ENCODE measurements around the gene DPP4. TPM values are rescaled to one million over a fixed set of nuclear protein-coding genes. Genes with fewer than 3 reads are reported as not detected.
A peak's percentile ranks its signal among the peaks of the same experiment; 100 is the strongest.
"Not testable (repeated sequence)": the region's sequence is repeated elsewhere in the genome, so short reads cannot be mapped to it uniquely, and the experiment has no call there.

The DPP4 gene
- total RNA-seq, 2 experiments from 2014 or later: 116 to 152 TPM

GRCh38 chr2:162063899-162064298 lies 10.1 kb downstream of the DPP4 start:
- Mint-ChIP-seq H3K4me1 (peaks cover 90% of the 10 kb centered on the region), H3K36me3 (ENCODE audit: low read depth) (peaks cover 83% of the 10 kb centered on the region), H3K4me3 (peak overlapping the region; percentile 61), H3K27ac (peak overlapping the region; percentile 87), H3K27me3 (no peaks in the 10 kb centered on the region), H3K9me3 (peaks cover 4% of the 10 kb centered on the region)
- DNase-seq: no peak
- POLR2A ChIA-PET: interaction anchor here (0.6 kb wide), 1 partner anchor 904 kb away, joined by 3 read pairs; the partner anchor contains the start of gene TANK
- CTCF ChIA-PET: interaction anchor here (1.2 to 2.1 kb wide), 2 partner anchors 10 to 12 kb away, joined by 3 to 7 read pairs; no protein-coding TSS in a partner anchor

- CTCF ChIA-PET: interaction anchor here (1.2 to 2.1 kb wide), 2 partner anchors 10 to 13 kb away, joined by 3 to 7 read pairs; no protein-coding TSS in a partner anchor
- DNase-seq: no peak
- POLR2A ChIA-PET: interaction anchor here (0.6 kb wide), 1 partner anchor 10 kb away, joined by 4 read pairs; no protein-coding TSS in a partner anchor
- Mint-ChIP-seq H3K9me3 (peaks cover under 1% of the 10 kb centered on the region), H3K27me3 (no peaks in the 10 kb centered on the region), H3K36me3 (ENCODE audit: low read depth) (peaks cover 80% of the 10 kb centered on the region), H3K4me1 (peaks cover 91% of the 10 kb centered on the region), H3K4me3 (peak overlapping the region; percentile 61), H3K27ac (peak overlapping the region; percentile 87)
Observed at GRCh38 chr2:162063281-162063680, 10.7 kb downstream of the DPP4 start.

DNA sequence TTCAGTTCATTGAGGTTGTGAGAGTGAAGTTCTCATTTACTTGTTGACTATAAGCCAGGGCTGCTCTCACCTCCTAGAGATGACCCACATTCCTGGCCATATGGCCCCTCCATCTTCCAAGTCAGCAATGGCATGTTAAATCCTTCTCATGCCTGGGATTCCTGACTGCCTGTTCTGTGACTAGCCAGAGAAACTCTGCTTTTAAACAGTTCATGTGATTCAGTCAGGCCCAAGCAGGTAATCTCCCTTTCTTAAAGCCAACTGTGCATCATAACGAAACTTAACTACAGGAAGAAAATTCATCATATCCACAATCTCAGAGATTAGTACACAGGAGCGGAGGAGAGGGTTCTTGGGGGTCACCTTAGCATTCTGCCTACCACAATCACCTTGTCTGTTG lies 11.5 kb downstream of the DPP4 start:
- Mint-ChIP-seq H3K27me3 (no peaks in the 10 kb centered on the region), H3K27ac (peak overlapping the region; percentile 87), H3K4me3 (peak overlapping the region; percentile 61), H3K9me3 (no peaks in the 10 kb centered on the region), H3K4me1 (peaks cover 92% of the 10 kb centered on the region), H3K36me3 (ENCODE audit: low read depth) (peaks cover 77% of the 10 kb centered on the region)
- ChIA-PET POLR2A (no interaction called here), CTCF (interaction anchor here (1.2 kb wide), 1 partner anchor 14 kb away, joined by 3 read pairs; no protein-coding TSS in a partner anchor)
- DNase-seq: no peak

- H3K4me1 Mint-ChIP-seq: peaks cover 94% of the 10 kb centered on the region
- H3K4me3 Mint-ChIP-seq: no peak overlapping the region
- peaks cover 8% of the 10 kb centered on the region for H3K9me3 Mint-ChIP-seq
- no peaks in the 10 kb centered on the region for H3K27me3 Mint-ChIP-seq
- ChIA-PET POLR2A (no interaction called here), CTCF (interaction anchor here (0.9 to 1.8 kb wide), 4 partner anchors 8 to 67 kb away, joined by 3 to 9 read pairs (median 4); no protein-coding TSS in a partner anchor)
- DNase-seq: no peak
- peak overlapping the region; percentile 85 for H3K27ac Mint-ChIP-seq
- peaks cover 77% of the 10 kb centered on the region for H3K36me3 Mint-ChIP-seq (ENCODE audit: low read depth)
Observed at GRCh38 chr2:162061021-162061420, 13.0 kb downstream of the DPP4 start.

- no peak overlapping the region for H3K4me3 Mint-ChIP-seq
- POLR2A ChIA-PET: no interaction called here
- peaks cover 77% of the 10 kb centered on the region for H3K36me3 Mint-ChIP-seq (ENCODE audit: low read depth)
- peaks cover 94% of the 10 kb centered on the region for H3K4me1 Mint-ChIP-seq
- H3K9me3 Mint-ChIP-seq: peaks cover 11% of the 10 kb centered on the region
- CTCF ChIA-PET: interaction anchor here (1.6 to 1.8 kb wide), 3 partner anchors 8 to 38 kb away, joined by 4 to 9 read pairs (median 5); no protein-coding TSS in a partner anchor
- DNase-seq: no peak
- peak overlapping the region; percentile 26 for H3K27ac Mint-ChIP-seq
- no peaks in the 10 kb centered on the region for H3K27me3 Mint-ChIP-seq
Observed at GRCh38 chr2:162060532-162060931, 13.5 kb downstream of the DPP4 start.

DNA sequence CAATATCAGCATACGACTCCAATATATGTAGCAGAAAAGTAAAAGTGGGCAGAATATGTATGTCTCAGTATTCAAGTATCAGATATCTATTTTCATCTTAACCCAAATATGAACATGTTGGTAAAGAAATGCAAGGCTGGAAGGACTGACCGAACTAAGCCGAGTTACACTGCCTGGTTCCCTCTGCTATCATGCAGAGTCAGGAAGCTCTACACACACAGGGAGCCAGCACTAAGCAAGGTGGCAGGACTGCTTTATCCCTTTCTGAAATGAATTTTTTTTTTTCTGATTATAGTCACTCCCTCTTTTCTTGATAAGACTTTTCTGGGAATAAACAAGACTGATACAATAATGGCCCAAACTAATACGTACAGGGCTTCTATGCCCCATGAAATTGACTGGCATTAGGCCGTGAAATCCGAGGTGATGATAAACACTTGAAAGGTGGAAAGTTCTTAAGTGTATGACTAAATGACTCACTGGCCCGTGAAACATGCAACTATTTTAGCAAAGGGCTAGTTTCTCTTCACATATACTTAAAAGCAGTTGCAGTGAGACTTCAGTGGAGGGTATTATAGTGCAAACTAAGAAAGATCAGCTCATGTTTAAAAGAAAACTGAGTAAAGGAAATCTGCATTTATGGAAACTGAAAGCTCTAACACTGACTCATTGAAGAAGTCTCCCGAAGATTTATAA lies 14.9 kb downstream of the DPP4 start:
- H3K27me3 Mint-ChIP-seq: no peaks in the 10 kb centered on the region
- ChIA-PET CTCF (interaction anchor here (0.7 to 2.5 kb wide), 8 partner anchors 10 to 118 kb away, joined by 3 to 11 read pairs (median 4); no protein-coding TSS in a partner anchor), POLR2A (interaction anchor here (0.7 to 0.8 kb wide), 2 partner anchors 15 to 919 kb away, joined by 5 to 10 read pairs; partner anchors contain the start of gene DPP4)
- H3K4me3 Mint-ChIP-seq: peak overlapping the region; percentile 72
- H3K27ac Mint-ChIP-seq: peak overlapping the region; percentile 94
- peaks cover 79% of the 10 kb centered on the region for H3K36me3 Mint-ChIP-seq (ENCODE audit: low read depth)
- DNase-seq: peak; percentile 35
- H3K4me1 Mint-ChIP-seq: peaks cover 94% of the 10 kb centered on the region
- H3K9me3 Mint-ChIP-seq: peaks cover 11% of the 10 kb centered on the region

- ChIA-PET POLR2A (no interaction called here), CTCF (interaction anchor here (0.9 to 2.5 kb wide), 5 partner anchors 8 to 65 kb away, joined by 3 to 11 read pairs (median 3); no protein-coding TSS in a partner anchor)
- peaks cover 11% of the 10 kb centered on the region for H3K9me3 Mint-ChIP-seq
- H3K27ac Mint-ChIP-seq: peak overlapping the region; percentile 94
- no peak overlapping the region for H3K4me3 Mint-ChIP-seq
- H3K36me3 Mint-ChIP-seq (ENCODE audit: low read depth): peaks cover 78% of the 10 kb centered on the region
- peaks cover 90% of the 10 kb centered on the region for H3K4me1 Mint-ChIP-seq
- no peaks in the 10 kb centered on the region for H3K27me3 Mint-ChIP-seq
- DNase-seq: peak; percentile 24
Observed at GRCh38 chr2:162057426-162057825, 16.6 kb downstream of the DPP4 start.

GRCh38 chr2:162056796-162057399 lies 17.1 kb downstream of the DPP4 start:
- Mint-ChIP-seq H3K27me3 (no peaks in the 10 kb centered on the region), H3K9me3 (peaks cover 11% of the 10 kb centered on the region), H3K4me3 (no peak overlapping the region), H3K36me3 (ENCODE audit: low read depth) (peaks cover 81% of the 10 kb centered on the region), H3K27ac (peak overlapping the region; percentile 94), H3K4me1 (peaks cover 90% of the 10 kb centered on the region)
- POLR2A ChIA-PET: no interaction called here
- CTCF ChIA-PET: interaction anchor here (0.9 to 1.5 kb wide), 4 partner anchors 11 to 65 kb away, joined by 3 to 4 read pairs (median 3); no protein-coding TSS in a partner anchor
- DNase-seq: no peak

GRCh38 chr2:162053808-162054155 lies 20.2 kb downstream of the DPP4 start:
- H3K4me3 Mint-ChIP-seq: no peak overlapping the region
- no peaks in the 10 kb centered on the region for H3K27me3 Mint-ChIP-seq
- POLR2A ChIA-PET: no interaction called here
- H3K4me1 Mint-ChIP-seq: peaks cover 77% of the 10 kb centered on the region
- CTCF ChIA-PET: interaction anchor here (1.1 to 1.3 kb wide), 2 partner anchors 10 to 11 kb away, joined by 3 to 7 read pairs; no protein-coding TSS in a partner anchor
- peaks cover 80% of the 10 kb centered on the region for H3K36me3 Mint-ChIP-seq (ENCODE audit: low read depth)
- no peak for DNase-seq
- H3K9me3 Mint-ChIP-seq: peaks cover 16% of the 10 kb centered on the region
- no peak overlapping the region for H3K27ac Mint-ChIP-seq

DNA sequence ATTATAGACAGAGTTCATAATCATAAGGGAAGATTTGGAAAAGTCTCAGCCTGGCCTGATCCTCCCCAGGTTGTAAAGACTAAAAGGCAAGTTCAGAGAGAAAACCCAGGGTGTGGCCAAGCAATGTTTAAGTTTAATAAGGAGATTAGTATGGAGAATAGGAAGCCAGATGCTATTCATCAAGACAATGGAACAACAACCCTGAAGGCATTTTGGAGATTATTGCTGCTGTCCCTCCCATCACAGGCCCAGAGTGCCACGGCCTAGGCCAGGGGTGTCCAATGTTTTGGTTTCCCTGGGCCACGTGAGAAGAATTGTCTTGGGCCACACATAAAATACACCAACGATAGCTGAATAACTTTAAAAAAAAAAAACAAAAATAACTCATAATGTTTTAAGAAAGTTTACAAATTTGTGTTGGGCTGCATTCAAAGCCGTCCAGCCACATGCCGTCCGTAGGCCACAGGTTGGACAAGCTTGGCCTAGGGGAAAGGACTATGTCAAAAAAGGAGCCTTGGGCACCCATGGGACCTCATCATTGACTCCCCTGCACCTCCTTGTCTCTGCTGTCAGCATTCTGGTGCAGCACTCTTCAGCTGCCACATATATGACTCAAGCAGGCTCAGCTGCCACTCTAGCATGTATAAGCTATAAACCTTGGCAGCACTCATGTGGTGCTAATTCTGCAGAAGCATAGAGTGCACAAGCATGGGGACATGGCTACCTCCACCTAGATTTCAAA lies 20.8 kb downstream of the DPP4 start:
- Mint-ChIP-seq H3K9me3 (peaks cover 16% of the 10 kb centered on the region), H3K27me3 (no peaks in the 10 kb centered on the region), H3K4me1 (peaks cover 77% of the 10 kb centered on the region), H3K27ac (no peak overlapping the region), H3K36me3 (ENCODE audit: low read depth) (peaks cover 84% of the 10 kb centered on the region), H3K4me3 (no peak overlapping the region)
- ChIA-PET CTCF (interaction anchor here (1.1 to 1.3 kb wide), 2 partner anchors 10 to 11 kb away, joined by 3 to 7 read pairs; no protein-coding TSS in a partner anchor), POLR2A (no interaction called here)
- DNase-seq: no peak

DNA sequence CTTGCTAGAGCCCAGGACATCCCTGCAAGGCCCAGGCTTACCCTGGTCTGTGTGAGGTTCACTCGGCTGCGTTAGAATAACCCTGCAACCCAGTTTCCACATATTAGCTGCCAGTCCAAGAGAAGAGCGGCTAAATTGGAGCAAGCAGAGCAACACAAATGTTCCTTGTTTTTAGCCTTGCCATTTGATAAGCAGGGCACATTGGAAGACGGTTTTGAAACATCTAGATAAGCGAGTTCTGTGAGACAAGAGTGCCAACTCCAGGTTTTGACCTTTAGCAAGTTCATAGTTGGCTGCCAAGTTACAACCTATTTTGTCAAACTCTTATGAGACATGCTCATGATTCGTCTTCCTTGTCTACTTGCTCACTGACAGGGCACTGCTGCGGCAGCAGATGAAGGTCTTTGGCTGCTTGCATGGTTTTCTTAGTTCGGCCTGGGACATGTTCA lies 23.5 kb downstream of the DPP4 start:
- H3K4me1 Mint-ChIP-seq: peaks cover 58% of the 10 kb centered on the region
- CTCF ChIA-PET: interaction anchor here (2.5 kb wide), 1 partner anchor 8 kb away, joined by 11 read pairs; no protein-coding TSS in a partner anchor
- H3K4me3 Mint-ChIP-seq: no peak overlapping the region
- no peaks in the 10 kb centered on the region for H3K27me3 Mint-ChIP-seq
- peaks cover 5% of the 10 kb centered on the region for H3K9me3 Mint-ChIP-seq
- H3K36me3 Mint-ChIP-seq (ENCODE audit: low read depth): peaks cover 70% of the 10 kb centered on the region
- POLR2A ChIA-PET: no interaction called here
- DNase-seq: no peak
- no peak overlapping the region for H3K27ac Mint-ChIP-seq

DNA sequence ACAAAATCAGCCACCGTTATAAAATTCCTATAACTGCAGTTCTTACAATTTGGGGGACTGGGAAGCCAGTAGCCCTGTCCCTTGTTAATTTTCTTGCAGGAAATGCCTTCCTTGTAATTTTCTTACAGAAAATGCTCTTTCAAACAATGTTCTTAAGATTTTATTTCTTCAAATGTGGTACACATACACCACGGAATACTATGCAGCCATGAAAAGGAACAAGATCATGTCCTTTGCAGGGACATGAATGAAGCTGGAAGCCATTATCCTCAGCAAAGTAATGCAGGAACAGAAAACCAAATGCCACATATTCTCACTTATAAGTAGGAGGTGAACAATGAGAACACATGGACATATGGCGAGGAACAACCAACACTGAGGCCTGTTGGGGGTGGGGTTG lies 24.9 kb downstream of the DPP4 start:
- H3K27me3 Mint-ChIP-seq, DNase-seq, H3K9me3 Mint-ChIP-seq, POLR2A ChIA-PET, H3K27ac Mint-ChIP-seq, H3K4me3 Mint-ChIP-seq: not testable (repeated sequence)
- peaks cover 55% of the 10 kb centered on the region for H3K36me3 Mint-ChIP-seq (ENCODE audit: low read depth)
- CTCF ChIA-PET: interaction anchor here (1.2 to 2.5 kb wide), 3 partner anchors 10 to 24 kb away, joined by 3 to 11 read pairs (median 4); no protein-coding TSS in a partner anchor
- peaks cover 43% of the 10 kb centered on the region for H3K4me1 Mint-ChIP-seq

Data from activated CD4-positive, alpha-beta T cell treated with anti-CD3 and anti-CD28 coated beads, Interleukin-2, amount 10 ng/mL, durations not matched to agents 7 days and 5 days (primary cell).